GM19239 (cell line): ENCODE measurements around the gene IRF2BP1.
"Not testable (repeated sequence)": the region's sequence is repeated elsewhere in the genome, so short reads cannot be mapped to it uniquely, and the experiment has no call there.

Experiments
- DNase-seq: peaks from one replicate; pipeline ENCODE4 v3.0.0; 2011; ENCODE audit warnings: low spot score; ENCODE audit not compliant: insufficient read length
- FAIRE-seq: peaks from 2 replicates; lab custom pipeline; 2011; peaks lifted over from hg19 to GRCh38; lab: Jason Lieb, UNC

IRF2BP1 gene

DNA sequence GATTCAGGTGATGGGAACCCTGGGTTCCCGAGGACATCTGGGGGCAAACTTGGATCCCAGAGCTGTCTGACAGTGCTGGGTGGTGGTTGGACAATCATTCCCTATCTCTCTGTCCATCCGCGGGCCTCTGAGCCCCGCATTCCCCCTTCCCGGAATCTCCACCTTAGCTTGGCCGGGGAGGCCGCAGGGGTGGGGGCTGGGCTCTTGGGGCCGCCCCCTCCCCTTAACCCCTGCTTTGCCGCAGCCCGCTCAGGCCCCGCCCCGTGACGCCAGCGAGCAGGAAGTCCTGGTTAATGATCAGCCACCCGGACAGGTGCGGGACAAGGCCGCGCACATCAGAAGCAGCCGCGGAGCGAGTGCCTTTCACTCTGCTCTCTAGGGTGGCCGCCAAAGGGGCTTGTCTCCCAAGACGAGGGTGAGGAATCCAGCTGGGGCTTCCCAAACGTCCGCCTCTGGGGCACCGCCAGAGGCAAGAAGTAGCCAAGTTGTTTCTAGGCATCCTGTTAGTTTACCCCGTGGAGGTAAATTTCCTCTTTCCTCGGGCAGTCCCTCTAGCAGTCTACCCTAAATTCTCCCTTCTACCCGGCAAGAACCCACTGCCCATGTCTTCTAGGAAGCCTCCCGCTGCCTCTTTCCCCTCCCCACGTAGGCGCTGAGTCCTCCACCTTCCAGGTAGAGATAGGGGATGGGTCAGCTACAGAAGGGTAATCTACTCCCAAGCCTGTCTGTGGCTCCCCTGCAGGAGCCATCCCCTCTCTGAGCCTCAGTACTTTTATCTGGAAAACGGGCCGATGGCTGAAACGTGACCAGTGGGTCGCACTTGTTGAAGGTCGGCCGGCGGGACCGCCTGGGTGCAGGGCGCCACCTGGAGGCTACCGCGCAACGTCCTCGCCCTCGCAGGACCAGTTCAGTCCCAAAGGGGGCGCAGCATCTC, 3.0 kb downstream of the IRF2BP1 start:
- FAIRE-seq (peak; percentile 87), DNase-seq (peak; percentile 83)

- FAIRE-seq (peak; percentile 23), DNase-seq (no peak)
Observed at GRCh38 chr19:45881909-45882528, 3.9 kb downstream of the IRF2BP1 start.

DNA sequence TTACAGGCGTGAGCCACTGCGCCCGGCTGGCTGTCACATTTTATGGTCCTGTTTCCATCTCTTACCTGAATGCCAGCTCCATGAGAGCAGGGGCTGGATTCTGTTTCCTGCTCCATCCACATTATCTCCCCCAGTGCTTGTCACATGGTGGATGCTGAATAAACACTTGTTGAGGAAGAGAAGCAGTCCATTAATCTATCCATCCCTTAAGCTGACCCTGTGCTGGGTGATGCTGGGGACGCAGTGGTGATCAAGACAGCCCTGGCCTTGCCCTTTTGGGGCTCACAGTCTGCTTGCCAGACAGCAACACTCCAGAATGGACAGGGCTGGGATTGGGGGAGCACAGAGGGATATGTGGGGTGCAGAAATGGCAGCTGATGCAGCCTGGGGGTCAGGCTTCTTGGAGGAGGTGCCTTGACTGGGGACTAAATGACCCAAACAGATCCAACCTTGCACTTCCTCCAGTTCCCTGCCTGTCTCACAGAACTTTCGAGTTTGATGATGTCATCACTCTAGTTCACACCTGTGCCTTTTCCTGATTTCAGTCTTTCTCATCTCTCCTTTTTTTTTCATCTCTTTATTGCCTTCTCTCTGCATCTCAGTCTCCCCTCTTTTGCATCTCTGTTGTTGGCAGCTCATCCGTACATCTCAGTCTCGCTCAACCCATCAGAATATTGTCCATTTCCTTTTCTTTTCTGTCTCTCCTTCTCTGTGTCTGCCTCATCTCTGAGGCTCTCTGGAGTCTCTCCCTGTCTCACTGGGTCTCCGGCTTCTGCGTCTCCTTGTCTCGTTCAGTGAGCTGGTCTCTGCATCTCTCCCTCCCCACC, 4.6 kb downstream of the IRF2BP1 start:
- DNase-seq, result no peak
- FAIRE-seq, result peak; percentile 86

DNA sequence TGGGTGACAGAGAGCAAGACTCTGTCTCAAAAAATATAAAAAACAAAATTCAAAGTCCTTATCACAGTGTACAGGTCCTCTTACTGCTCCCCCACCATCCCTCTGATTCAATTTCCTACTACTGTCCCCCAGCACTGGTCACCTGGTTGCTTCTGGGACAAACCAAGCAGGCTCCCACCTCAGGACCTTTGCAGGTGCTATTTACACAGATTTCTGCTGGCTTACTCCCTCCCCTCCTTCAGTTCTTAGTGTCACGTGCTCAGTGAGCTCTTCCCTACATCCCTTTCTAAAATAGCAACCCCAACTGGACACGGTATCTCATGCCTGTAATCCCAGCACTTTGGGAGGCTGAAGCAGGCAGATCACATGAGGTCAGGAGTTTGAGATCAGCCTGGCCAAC, 6.0 kb downstream of the IRF2BP1 start:
- no peak for DNase-seq
- no peak for FAIRE-seq

DNA sequence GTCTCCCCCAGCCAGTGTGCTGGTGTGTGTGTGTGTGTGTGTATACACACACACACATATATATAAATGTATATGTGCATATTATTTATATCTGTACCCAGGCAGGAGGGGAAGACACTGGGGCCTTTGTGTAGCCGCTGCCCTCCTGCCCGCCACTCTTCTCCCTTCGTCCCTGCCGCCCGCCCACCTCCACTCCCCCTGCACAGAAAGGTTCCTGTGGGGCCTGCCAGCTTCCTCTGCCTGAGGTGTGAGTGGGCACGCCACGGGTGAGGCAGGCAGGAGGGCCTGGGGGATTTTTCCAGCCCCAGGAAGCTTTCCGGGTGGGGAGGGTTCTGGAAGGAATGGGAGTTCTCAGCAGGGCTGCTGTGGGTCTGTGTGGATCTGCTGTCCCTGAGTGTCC, 6.9 kb downstream of the IRF2BP1 start:
- FAIRE-seq (no peak), DNase-seq (no peak)

GRCh38 chr19:45878043-45878794, 7.7 kb downstream of the IRF2BP1 start:
- DNase-seq, result no peak
- no peak for FAIRE-seq

DNA sequence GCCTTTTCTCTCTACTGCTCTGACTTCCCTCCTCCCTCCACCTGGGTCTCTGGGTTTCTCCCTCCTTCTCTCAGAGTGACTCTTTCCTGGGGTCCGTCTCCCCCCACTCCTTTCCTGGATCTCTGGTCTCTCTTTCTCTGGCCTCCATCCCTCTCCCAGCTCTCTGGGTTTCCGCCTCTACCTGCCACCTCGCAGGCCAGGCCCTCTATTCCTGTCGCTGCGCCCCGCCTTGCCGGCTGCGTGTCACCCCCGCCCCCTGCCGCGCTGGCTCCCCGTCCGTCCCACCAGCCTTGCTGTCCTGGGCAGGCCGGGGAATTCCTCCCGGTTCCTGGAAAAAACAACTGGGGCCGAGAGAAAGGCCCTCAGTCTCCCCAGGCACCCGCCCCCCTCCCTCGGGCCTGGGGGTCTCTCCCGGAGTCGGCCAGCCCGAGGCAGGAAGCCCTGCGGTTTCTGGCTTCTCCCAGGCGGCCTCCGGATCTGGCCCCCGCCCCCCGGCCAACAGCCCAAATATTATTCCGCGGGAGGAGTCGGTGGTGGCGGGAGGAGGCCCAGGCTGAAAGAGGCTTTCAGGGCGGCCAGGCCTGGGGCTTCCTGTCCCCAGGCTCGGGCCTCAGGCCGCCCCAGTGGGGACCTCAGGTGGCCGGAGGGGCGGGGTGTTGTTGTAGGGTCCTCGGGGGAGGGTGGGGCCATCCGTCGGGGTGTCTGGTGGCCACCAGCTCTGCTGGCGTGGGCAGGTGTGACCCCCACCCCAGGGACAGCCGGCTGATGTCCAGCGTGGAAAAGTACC, 9.3 kb downstream of the IRF2BP1 start:
- FAIRE-seq, result peak; percentile 8
- peak; percentile 56 for DNase-seq

GRCh38 chr19:45876161-45876410, 9.9 kb downstream of the IRF2BP1 start:
- no peak for FAIRE-seq
- DNase-seq, result no peak

GRCh38 chr19:45874620-45874966, 11.3 kb downstream of the IRF2BP1 start:
- no peak for FAIRE-seq
- no peak for DNase-seq

DNA sequence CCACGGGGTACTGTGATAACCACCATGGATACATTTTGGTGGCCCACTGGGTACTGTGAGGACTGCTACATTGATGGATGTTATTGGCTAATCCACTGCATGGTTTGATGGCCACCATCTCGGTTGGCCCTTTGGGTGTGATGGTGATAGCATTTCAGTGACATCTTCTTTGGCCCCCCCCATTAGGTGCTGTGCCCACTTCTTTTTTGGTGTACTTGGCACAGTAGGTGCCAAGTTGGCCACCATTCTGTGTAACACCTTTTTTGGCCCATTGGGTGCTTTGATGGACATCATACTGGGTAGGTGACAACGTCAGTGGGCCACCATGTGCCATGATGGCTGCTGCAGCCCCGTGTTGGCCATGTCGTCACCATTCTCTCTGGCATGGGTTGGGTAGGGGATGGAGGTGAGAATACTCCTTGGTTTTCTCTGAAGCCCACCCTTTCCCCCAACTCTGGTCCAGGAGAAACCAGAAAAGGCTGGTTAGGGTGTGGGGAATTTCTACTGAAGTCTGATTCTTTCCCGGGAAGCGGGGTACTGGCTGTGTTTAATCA, 12.6 kb downstream of the IRF2BP1 start:
- FAIRE-seq, result no peak
- DNase-seq, result no peak

DNA sequence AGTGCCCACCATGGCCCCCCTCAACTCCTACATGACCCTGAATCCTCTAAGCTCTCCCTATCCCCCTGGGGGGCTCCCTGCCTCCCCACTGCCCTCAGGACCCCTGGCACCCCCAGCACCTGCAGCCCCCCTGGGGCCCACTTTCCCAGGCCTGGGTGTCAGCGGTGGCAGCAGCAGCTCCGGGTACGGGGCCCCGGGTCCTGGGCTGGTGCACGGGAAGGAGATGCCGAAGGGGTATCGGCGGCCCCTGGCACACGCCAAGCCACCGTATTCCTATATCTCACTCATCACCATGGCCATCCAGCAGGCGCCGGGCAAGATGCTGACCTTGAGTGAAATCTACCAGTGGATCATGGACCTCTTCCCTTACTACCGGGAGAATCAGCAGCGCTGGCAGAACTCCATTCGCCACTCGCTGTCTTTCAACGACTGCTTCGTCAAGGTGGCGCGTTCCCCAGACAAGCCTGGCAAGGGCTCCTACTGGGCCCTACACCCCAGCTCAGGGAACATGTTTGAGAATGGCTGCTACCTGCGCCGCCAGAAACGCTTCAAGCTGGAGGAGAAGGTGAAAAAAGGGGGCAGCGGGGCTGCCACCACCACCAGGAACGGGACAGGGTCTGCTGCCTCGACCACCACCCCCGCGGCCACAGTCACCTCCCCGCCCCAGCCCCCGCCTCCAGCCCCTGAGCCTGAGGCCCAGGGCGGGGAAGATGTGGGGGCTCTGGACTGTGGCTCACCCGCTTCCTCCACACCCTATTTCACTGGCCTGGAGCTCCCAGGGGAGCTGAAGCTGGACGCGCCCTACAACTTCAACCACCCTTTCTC, 13.6 kb downstream of the IRF2BP1 start:
- DNase-seq, result no peak
- no peak for FAIRE-seq

DNA sequence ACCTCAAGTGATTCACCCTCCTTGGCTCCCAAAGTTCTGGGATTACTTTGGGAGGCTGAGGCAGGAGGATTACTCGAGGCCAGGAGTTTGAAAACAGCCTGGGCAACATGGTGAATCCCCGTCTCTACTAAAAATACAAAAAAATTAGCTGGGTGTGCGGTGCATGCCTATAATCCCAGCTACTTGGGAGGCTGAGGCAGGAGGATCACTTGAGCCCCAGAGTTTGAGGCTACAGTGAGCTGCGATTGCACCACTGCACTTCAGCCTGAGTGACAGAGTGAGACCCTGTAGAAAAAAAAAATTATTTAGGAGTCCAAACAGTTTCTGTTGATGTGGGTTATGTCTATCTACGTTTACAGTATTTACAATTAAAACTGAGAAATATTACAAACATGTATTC, 15.1 kb downstream of the IRF2BP1 start:
- DNase-seq (no peak), FAIRE-seq (no peak)

DNA sequence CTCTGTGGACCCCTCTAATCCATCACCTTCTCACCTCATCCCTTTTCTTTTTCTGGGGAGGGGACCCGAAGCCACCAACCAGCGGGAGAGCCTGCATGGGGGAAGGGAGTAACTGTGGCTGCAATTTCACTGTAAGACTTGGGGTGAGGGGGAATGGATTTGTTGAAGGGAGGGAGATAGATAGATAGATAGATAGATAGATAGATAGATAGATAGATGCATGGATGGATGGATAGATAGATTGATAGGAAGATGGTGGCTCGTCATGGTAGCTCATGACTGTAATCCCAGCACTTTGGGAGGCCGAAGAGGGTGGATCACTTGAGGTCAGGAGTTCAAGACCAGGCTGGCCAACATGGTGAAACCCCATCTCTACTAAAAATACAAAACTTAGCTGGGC, 18.7 kb downstream of the IRF2BP1 start:
- not testable (repeated sequence) for DNase-seq, FAIRE-seq

DNA sequence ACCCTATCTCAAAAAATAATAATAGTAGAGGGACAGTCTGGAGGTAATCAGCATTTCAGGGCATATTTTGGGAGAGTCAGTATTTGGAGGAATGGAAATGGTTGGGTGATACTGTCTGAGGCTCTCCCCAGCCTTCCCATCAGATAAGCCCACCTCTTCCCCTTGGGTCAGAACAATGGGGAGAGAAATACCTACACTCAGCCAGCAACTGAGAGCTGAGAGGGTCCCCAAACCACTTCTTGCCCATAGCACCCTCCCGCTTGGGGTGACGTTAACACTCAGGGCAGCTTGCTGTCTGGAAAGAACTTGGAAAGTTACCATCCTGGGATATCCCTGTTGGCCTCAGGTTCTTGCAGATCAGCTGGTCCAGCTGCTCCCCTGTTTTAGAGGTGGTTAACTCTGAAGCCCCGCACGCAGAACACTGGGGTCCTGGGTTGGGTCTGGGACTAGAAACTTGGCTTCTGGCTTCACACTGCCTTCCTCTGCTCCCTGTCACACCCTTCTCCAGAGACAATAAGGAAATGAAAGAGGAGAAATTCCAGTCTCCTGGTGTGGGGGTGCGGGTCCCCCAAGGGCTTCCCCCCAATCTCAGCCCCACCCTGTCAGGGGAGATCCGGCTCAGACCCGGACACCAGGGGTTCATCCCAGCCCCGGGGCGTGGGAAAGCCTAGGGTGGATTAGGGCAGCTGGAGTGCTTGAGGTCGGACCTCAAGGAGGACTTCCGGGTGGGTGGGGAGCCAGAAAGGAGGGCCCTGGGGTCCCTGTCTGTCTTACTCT, 19.4 kb downstream of the IRF2BP1 start:
- DNase-seq, result no peak
- no peak for FAIRE-seq

- FAIRE-seq, result no peak
- no peak for DNase-seq
Observed at GRCh38 chr19:45865269-45865948, 20.5 kb downstream of the IRF2BP1 start.

GRCh38 chr19:45864629-45865082, 21.3 kb downstream of the IRF2BP1 start:
- FAIRE-seq (no peak), DNase-seq (no peak)
